VCaP (cell line): ENCODE measurements around the gene PDE4D.
A peak's percentile ranks its signal among the peaks of the same experiment; 100 is the strongest.

Experiments used
- H3K27ac ChIP-seq: fragments of 450-650 bp; 2 replicates; pipeline ENCODE4 v1.5.1; 2017
- CTCF ChIP-seq: fragments of 450-650 bp; conservative IDR thresholded peaks from 2 replicates; pipeline ENCODE4 v1.5.1; 2017; ENCODE audit warnings: mild to moderate bottlenecking, moderate library complexity

The PDE4D gene

GRCh38 chr5:59665086-59665831 is 228.3 kb downstream of the PDE4D start:
- TF ChIP-seq CTCF, result no peak
- H3K27ac ChIP-seq, result no peak overlapping the region

- peak overlapping the region; percentile 34; the same call in 1 of the 2 replicates for H3K27ac ChIP-seq
- TF ChIP-seq CTCF, result no peak
These were observed 231.4 kb downstream of the PDE4D start for GRCh38 chr5:59661954-59662615.

GRCh38 chr5:59661311-59661710 is 232.2 kb downstream of the PDE4D start:
- TF ChIP-seq CTCF, result no peak
- peak overlapping the region; percentile 34; the same call in 1 of the 2 replicates for H3K27ac ChIP-seq

- no peak overlapping the region; the same call in 1 of the 2 replicates for H3K27ac ChIP-seq
- TF ChIP-seq CTCF, result peak; percentile 74
These were observed 232.8 kb downstream of the PDE4D start for GRCh38 chr5:59660737-59661136.

- no peak for TF ChIP-seq CTCF
- H3K27ac ChIP-seq, result no peak overlapping the region
These were observed 236.9 kb downstream of the PDE4D start for GRCh38 chr5:59656351-59657254.

- no peak for TF ChIP-seq CTCF
- no peak overlapping the region for H3K27ac ChIP-seq
These were observed 237.7 kb downstream of the PDE4D start for GRCh38 chr5:59655693-59656309.
